Erythroblast (primary cell): Measurements from ENCODE around the gene TSTD2.

Experiments
- DNase-seq, 2 experiments: peaks; one replicate each; lab custom pipeline; 2025; lab: John Stamatoyannopoulos, UW
- GATA1 ChIP-seq: IDR thresholded peaks from 2 replicates; pipeline ENCODE4 v1.6.1; 2011; ENCODE audit warnings: low read depth, mild to moderate bottlenecking, control low read depth, low read length, moderate library complexity
- POLR2A ChIP-seq: IDR thresholded peaks from 2 replicates; pipeline ENCODE4 v1.6.1; 2011; ENCODE audit warnings: mild to moderate bottlenecking, low read length

TSTD2 gene

GRCh38 chr9:97617939-97618416 is 15.2 kb downstream of the TSTD2 start:
- no peak for DNase-seq
- TF ChIP-seq POLR2A = no peak
- TF ChIP-seq GATA1 = no peak

- DNase-seq = peak; percentile 70 to 86
- TF ChIP-seq GATA1 (no peak), POLR2A (no peak)
Measured at GRCh38 chr9:97615439-97616072, 17.6 kb downstream of the TSTD2 start.

- no peak for TF ChIP-seq POLR2A
- DNase-seq = no peak
Measured at GRCh38 chr9:97604901-97605645, 28.1 kb downstream of the TSTD2 start.

GRCh38 chr9:97602430-97602829 is 30.7 kb downstream of the TSTD2 start:
- no peak for TF ChIP-seq POLR2A
- no peak for TF ChIP-seq GATA1
- no peak for DNase-seq

- DNase-seq = no peak
- TF ChIP-seq GATA1 (no peak), POLR2A (no peak)
Measured at GRCh38 chr9:97601228-97601898, 31.8 kb downstream of the TSTD2 start.

GRCh38 chr9:97600531-97601227 is 32.5 kb downstream of the TSTD2 start:
- DNase-seq = no peak
- TF ChIP-seq POLR2A = no peak
- TF ChIP-seq GATA1 = no peak

- DNase-seq = no peak
- TF ChIP-seq GATA1 (no peak), POLR2A (no peak)
Measured at GRCh38 chr9:97599314-97599846, 33.8 kb downstream of the TSTD2 start.

GRCh38 chr9:97598461-97599288 is 34.5 kb downstream of the TSTD2 start:
- peak; percentile 83 to 86 for DNase-seq
- TF ChIP-seq GATA1 (no peak), POLR2A (no peak)

- DNase-seq = no peak
- TF ChIP-seq GATA1 (no peak), POLR2A (no peak)
Measured at GRCh38 chr9:97596906-97597305, 36.3 kb downstream of the TSTD2 start.

- DNase-seq = no peak
- TF ChIP-seq POLR2A = no peak
- TF ChIP-seq GATA1 = no peak
Measured at GRCh38 chr9:97594381-97594921, 38.7 kb downstream of the TSTD2 start.

GRCh38 chr9:97593960-97594359 is 39.2 kb downstream of the TSTD2 start:
- DNase-seq = no peak
- TF ChIP-seq POLR2A (no peak), GATA1 (no peak)

- no peak for DNase-seq
- TF ChIP-seq POLR2A (no peak), GATA1 (no peak)
Measured at GRCh38 chr9:97592126-97592525, 41.0 kb downstream of the TSTD2 start.
